Fibroblast of the aortic adventitia (primary cell): Measurements from ENCODE around the gene TRIM8. TPM values are rescaled to one million over a fixed set of nuclear protein-coding genes. Genes with fewer than 3 reads are reported as not detected.

Experiments used
- DNase-seq: peaks from one replicate; pipeline ENCODE4 v3.0.0-alpha.2; 2010; ENCODE audit warnings: low read depth
- H3K4me3 ChIP-seq: 2 replicates; pipeline ENCODE4 v1.5.1; 2011; ENCODE audit warnings: low read depth, mild to moderate bottlenecking, control low read depth, low read length, moderate library complexity
- CTCF ChIP-seq: IDR thresholded peaks from 2 replicates; pipeline ENCODE4 v1.5.1; 2011; ENCODE audit warnings: mild to moderate bottlenecking, low read length, control low read depth, inconsistent platforms; ENCODE audit not compliant: insufficient read depth
- total RNA-seq: library from RNA; depleted of rRNA; stranded (reverse); fragments of >200 nt; gene quantifications from 2 replicates; pipeline ENCODE4 v1.2.3, GENCODE V29; 2012; ENCODE audit warnings: low replicate concordance

Gene TRIM8
- total RNA-seq, 1 donor = 83.0 TPM

- H3K4me3 ChIP-seq = no peak overlapping the region
- TF ChIP-seq CTCF = no peak
- DNase-seq = no peak
Measured at GRCh38 chr10:102627291-102627735, 17.0 kb upstream of the TRIM8 start.

- TF ChIP-seq CTCF = no peak
- peak; percentile 88 for DNase-seq
- H3K4me3 ChIP-seq = no peak overlapping the region
Measured at GRCh38 chr10:102627736-102628293, 16.5 kb upstream of the TRIM8 start.

- DNase-seq = no peak
- TF ChIP-seq CTCF = no peak
- H3K4me3 ChIP-seq = no peak overlapping the region
Measured at GRCh38 chr10:102628451-102628911, 15.8 kb upstream of the TRIM8 start.

GRCh38 chr10:102629661-102630614 is 14.3 kb upstream of the TRIM8 start:
- TF ChIP-seq CTCF = no peak
- H3K4me3 ChIP-seq = no peak overlapping the region
- DNase-seq = peak; percentile 85

GRCh38 chr10:102630663-102631062 is 13.6 kb upstream of the TRIM8 start:
- TF ChIP-seq CTCF = no peak

GRCh38 chr10:102631525-102632393 is 12.5 kb upstream of the TRIM8 start:
- DNase-seq = no peak
- no peak overlapping the region for H3K4me3 ChIP-seq
- TF ChIP-seq CTCF = no peak

More at GRCh38 chr10:102630663-102631062, 13.6 kb upstream of the TRIM8 start:
- no peak for DNase-seq
- no peak overlapping the region for H3K4me3 ChIP-seq
